GM23338 (cell line): ENCODE results near the gene FAT4.

Source experiments
- CREB1 ChIP-seq: fragments of 250-450 bp; sonication (Bioruptor Pico); IDR thresholded peaks from 2 replicates; pipeline ENCODE4 v1.5.0; 2020; ENCODE audit warnings: low read depth, mild to moderate bottlenecking, moderate library complexity
- CTCF ChIP-seq, 2 experiments: fragments of 200-600 bp in 1 of 2; sonication (generic) in 1 of 2; conservative IDR thresholded peaks; 2 replicates each; pipeline versions ENCODE4 v1.5.1 to v1.6.1; 2016 to 2017; ENCODE audit warnings: antibody characterized with exemption in 2 of 2, low read depth in 2 of 2, mild to moderate bottlenecking in 2 of 2, moderate library complexity in 1 of 2
- ETS1 ChIP-seq: IDR thresholded peaks from 2 replicates; pipeline ENCODE4 v1.6.1; 2016; ENCODE audit warnings: antibody characterized with exemption
- EZH2 ChIP-seq: fragments of 200-600 bp; sonication (generic); IDR thresholded peaks from one replicate; pipeline ENCODE4 v1.8.0; 2017; ENCODE audit warnings: antibody characterized with exemption, mild to moderate bottlenecking, low read depth; ENCODE audit not compliant: unreplicated experiment
- EZH2phosphoT487 ChIP-seq: fragments of 200-600 bp; sonication (generic); IDR thresholded peaks from one replicate; pipeline ENCODE4 v1.8.1; 2018; ENCODE audit warnings: antibody characterized with exemption; ENCODE audit not compliant: unreplicated experiment
- JUNB ChIP-seq: IDR thresholded peaks from one replicate; pipeline ENCODE4 v1.6.1; 2016; ENCODE audit warnings: antibody characterized with exemption; ENCODE audit not compliant: unreplicated experiment
- POLR2AphosphoS5 ChIP-seq: IDR thresholded peaks from 2 replicates; pipeline ENCODE4 v1.6.1; 2016; ENCODE audit warnings: antibody characterized with exemption, low read depth
- REST ChIP-seq: IDR thresholded peaks from one replicate; pipeline ENCODE4 v1.6.1; 2018; ENCODE audit warnings: antibody characterized with exemption; ENCODE audit not compliant: unreplicated experiment

- TF ChIP-seq POLR2AphosphoS5 (no peak), EZH2 (no peak), CTCF (conservative IDR thresholded peaks at IDR 0.05; ENCODE audit: low read depth in 2 of 2) (no peak), EZH2phosphoT487 (no peak), REST (no peak), JUNB (no peak), CREB1 (no peak), ETS1 (no peak)
Observed at GRCh38 chr4:125276811-125277210, 37.9 kb upstream of the FAT4 start.
